ENCODE results near the gene PIP5K1B.

PIP5K1B gene

DNA sequence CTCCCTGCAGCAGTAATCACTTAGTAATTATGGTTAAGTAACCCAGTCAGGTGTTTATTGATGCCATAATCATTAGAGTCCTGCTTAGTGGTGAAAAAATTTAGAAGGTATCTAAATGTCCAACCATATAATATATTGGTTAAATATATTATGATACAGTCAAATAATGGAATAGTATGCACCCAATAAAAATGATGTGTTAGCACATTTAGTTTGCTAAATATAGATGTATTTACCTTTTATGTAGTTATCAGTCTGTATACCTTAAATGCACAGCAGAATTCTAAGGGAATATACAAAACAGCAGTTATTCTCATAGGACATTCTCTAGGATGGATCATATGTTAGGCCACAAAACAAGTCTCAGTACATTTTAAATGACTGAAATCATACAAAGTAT, 218.4 kb downstream of the PIP5K1B start:
- no peak for DNase-seq (ENCODE audit: low read depth)
- no peak for TF ChIP-seq CTCF (IDR thresholded peaks at IDR 0.05; ENCODE audit: control insufficient read depth, insufficient read depth, low read depth, low read length, missing control alignments)
- H3K4me3 ChIP-seq (ENCODE audit: control insufficient read depth, low read depth, low read length), result no peak overlapping the region

GRCh38 chr9:68925175-68925574, 220.1 kb downstream of the PIP5K1B start:
- no peak for DNase-seq (ENCODE audit: low read depth)
- H3K4me3 ChIP-seq (ENCODE audit: control insufficient read depth, low read depth, low read length), result no peak overlapping the region
- no peak for TF ChIP-seq CTCF (IDR thresholded peaks at IDR 0.05; ENCODE audit: control insufficient read depth, insufficient read depth, low read depth, low read length, missing control alignments)

DNA sequence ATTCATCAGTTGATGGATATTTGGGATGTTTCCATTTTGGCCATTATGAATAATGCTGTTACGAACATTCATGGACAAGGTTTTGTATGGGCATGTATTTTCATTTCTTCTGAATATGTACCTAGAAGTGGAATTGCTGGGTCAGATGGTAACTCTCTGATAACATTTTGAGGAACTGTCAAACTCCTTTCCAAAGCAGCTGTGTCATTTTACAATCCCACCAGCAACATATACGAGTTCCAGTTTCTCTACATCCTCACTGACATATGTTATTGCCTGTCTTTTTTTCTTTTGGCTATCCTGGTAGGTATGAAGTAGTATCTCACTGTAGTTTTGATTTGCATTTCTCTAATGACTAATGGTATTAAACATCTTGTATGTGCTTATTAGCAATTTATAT, 222.1 kb downstream of the PIP5K1B start:
- H3K4me3 ChIP-seq (ENCODE audit: control insufficient read depth, low read depth, low read length), result no peak overlapping the region
- TF ChIP-seq CTCF (IDR thresholded peaks at IDR 0.05; ENCODE audit: control insufficient read depth, insufficient read depth, low read depth, low read length, missing control alignments), result no peak
- no peak for DNase-seq (ENCODE audit: low read depth)

DNA sequence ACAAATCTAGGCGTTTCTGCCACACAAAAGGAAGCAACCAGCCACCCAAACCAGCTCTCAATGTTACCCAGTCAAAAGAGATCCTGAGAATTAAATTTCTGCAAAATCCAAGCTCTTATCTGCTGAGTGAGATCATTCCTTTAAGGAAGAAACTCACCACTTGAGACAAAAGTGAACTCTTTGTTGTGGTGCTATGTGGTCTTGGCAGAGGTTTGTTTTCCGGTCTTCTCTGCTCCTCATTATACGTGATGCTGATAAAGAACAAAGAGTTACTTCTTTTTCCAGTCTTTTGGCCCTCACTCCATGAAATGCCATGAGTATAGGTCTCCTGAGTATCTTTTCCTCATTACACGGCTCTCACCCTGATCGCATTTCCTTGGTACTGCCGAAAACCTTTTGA, 226.8 kb downstream of the PIP5K1B start:
- no peak for TF ChIP-seq CTCF (IDR thresholded peaks at IDR 0.05; ENCODE audit: control insufficient read depth, insufficient read depth, low read depth, low read length, missing control alignments)
- no peak overlapping the region for H3K4me3 ChIP-seq (ENCODE audit: control insufficient read depth, low read depth, low read length)
- no peak for DNase-seq (ENCODE audit: low read depth)

DNA sequence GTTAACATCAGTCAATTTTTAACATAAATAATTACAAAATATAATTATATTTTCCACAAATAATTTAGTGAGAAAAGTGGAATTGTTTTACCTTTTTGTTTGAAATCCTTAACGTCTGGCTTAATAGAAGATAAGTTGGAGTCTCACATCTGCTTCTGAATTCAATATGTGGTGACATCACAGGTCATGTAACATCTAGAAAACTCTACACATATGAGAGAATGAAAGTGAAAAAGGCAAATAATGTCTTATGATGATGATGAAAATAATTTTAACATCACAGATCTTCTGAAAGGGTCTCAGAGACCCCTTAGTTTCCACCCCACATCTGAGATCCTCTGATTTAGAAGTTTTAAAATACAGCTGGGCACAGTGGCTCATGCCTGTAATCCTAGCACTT, 227.4 kb downstream of the PIP5K1B start:
- TF ChIP-seq CTCF (IDR thresholded peaks at IDR 0.05; ENCODE audit: control insufficient read depth, insufficient read depth, low read depth, low read length, missing control alignments), result no peak

DNA sequence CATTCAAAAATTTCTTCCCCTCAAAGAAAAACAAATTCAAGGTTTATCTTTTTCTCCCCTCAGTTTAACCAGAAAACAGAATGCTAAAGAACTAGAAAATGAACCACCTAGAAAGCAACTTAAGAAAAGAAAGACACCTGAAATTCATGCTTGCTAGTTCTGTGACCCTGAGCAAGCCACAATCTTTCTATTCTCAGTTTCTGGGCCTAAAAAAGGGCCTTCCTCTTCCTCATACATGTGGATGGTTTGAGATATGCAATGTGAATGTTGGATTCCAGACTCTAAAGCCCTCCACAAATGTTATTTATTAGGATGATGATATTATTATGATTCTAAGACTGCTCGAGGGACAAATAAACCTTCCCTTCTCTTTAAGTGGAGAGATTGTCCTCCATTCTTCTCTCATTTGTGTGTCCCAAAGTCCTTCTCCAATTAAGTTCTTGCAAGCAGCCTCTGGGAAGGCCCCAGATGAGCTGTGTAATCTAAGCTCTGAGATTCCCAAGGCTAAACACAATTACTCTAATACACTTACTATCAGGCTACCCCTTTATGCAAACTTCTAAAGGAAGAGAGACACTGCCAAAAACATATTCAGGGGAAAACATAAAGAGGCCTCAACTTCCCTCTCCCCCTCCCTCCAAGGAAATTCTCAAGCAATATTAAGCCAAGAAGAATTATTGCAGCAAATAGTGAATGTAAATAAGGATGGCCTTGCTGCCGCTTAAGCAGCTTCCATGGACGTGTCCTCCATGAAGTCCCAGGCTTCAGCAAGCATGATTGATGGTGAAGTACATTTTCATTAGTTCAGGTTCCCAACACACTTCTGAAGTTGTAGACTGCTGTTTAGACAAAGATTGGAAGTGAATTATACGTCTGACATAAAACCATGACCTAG, 228.6 kb downstream of the PIP5K1B start:
- TF ChIP-seq CTCF (IDR thresholded peaks at IDR 0.05; ENCODE audit: control insufficient read depth, insufficient read depth, low read depth, low read length, missing control alignments), result no peak
- H3K4me3 ChIP-seq (ENCODE audit: control insufficient read depth, low read depth, low read length), result no peak overlapping the region
- DNase-seq (ENCODE audit: low read depth), result no peak

More for the DNA sequence above, 227.4 kb downstream of the PIP5K1B start:
- no peak for DNase-seq (ENCODE audit: low read depth)
- no peak overlapping the region for H3K4me3 ChIP-seq (ENCODE audit: control insufficient read depth, low read depth, low read length)

Measured in AG09309 (cell line).